WTC11 (cell line): ENCODE measurements around the gene GGCX. TPM values are rescaled to one million over a fixed set of nuclear protein-coding genes. Genes with fewer than 3 reads are reported as not detected.

Experiments used
- ATAC-seq: fragments of 200-7000 bp; cut with Tn5 transposase; 2 replicates; pipeline ENCODE4 v1.10.0; 2021; ENCODE audit warnings: mild to moderate bottlenecking, moderate library complexity
- CTCF ChIA-PET: fragments of 300-600 bp; sonication (Branson Sonifier 250); formaldehyde crosslinking; loops from one replicate; lab custom pipeline; 2021; ENCODE audit warnings: antibody characterized with exemption; lab: Charles Lee
- POLR2A ChIA-PET: fragments of 350-600 bp; sonication (Branson Sonifier 250); formaldehyde crosslinking; loops from one replicate; lab custom pipeline; 2021; ENCODE audit warnings: antibody characterized with exemption; lab: Charles Lee
- DNase-seq: peaks from one replicate; pipeline ENCODE4 v3.0.0; 2021; ENCODE audit warnings: low spot score
- H3K27ac Mint-ChIP-seq: 2 replicates; pipeline ENCODE4 v1.8.0; 2021; ENCODE audit warnings: mixed read lengths
- H3K27me3 Mint-ChIP-seq: 2 replicates; pipeline ENCODE4 v1.8.0; 2021; ENCODE audit warnings: low read depth, mild to moderate bottlenecking, moderate library complexity, mixed read lengths
- H3K36me3 Mint-ChIP-seq: 2 replicates; pipeline ENCODE4 v1.8.0; 2021; ENCODE audit warnings: mixed read lengths
- H3K4me1 Mint-ChIP-seq: 2 replicates; pipeline ENCODE4 v1.8.0; 2022; ENCODE audit warnings: mixed read lengths
- H3K4me3 Mint-ChIP-seq: 2 replicates; pipeline ENCODE4 v1.8.0; 2021; ENCODE audit warnings: mild to moderate bottlenecking, moderate library complexity, mixed read lengths
- H3K9me3 Mint-ChIP-seq: 2 replicates; pipeline ENCODE4 v1.8.0; 2021; ENCODE audit warnings: mixed read lengths
- CREM ChIP-seq: sonication (generic); formaldehyde crosslinking; IDR thresholded peaks from 2 replicates; pipeline ENCODE4 v1.8.1; 2022; ENCODE audit warnings: mild to moderate bottlenecking, missing genetic modification reagents, moderate library complexity
- IRF2 ChIP-seq: sonication (generic); formaldehyde crosslinking; IDR thresholded peaks from 2 replicates; pipeline ENCODE4 v1.8.0; 2022; ENCODE audit warnings: low read depth, missing genetic modification reagents, borderline replicate concordance
- SMAD4 ChIP-seq: sonication (generic); formaldehyde crosslinking; IDR thresholded peaks from 2 replicates; pipeline ENCODE4 v1.8.0; 2022; ENCODE audit warnings: mild to moderate bottlenecking, missing genetic modification reagents
- ZNF317 ChIP-seq: sonication (generic); formaldehyde crosslinking; IDR thresholded peaks from 2 replicates; pipeline ENCODE4 v1.8.1; 2023; ENCODE audit warnings: low read depth, mild to moderate bottlenecking, moderate library complexity, missing genetic modification reagents, borderline replicate concordance
- total RNA-seq: library from RNA; stranded (reverse); gene quantifications from 3 replicates; pipeline ENCODE4 v1.2.3, GENCODE V29; 2021
- TF ChIP-seq, protein P1 (sequence below): sonication (generic); formaldehyde crosslinking; IDR thresholded peaks from 2 replicates; pipeline ENCODE4 v1.8.1; 2023; ENCODE audit warnings: mild to moderate bottlenecking, missing genetic modification reagents, moderate library complexity
- TF ChIP-seq, protein P2 (sequence below): fragments of 200-600 bp; IDR thresholded peaks from 2 replicates; pipeline ENCODE4 v1.8.0; 2022; ENCODE audit warnings: antibody characterized with exemption
- TF ChIP-seq, protein P3 (sequence below): fragments of 250-450 bp; sonication (Bioruptor Pico); conservative IDR thresholded peaks from 2 replicates; pipeline ENCODE4 v1.9.0; 2021; ENCODE audit warnings: mild to moderate bottlenecking
- TF ChIP-seq, protein P4 (sequence below): sonication (generic); formaldehyde crosslinking; IDR thresholded peaks from 2 replicates; pipeline ENCODE4 v1.8.0; 2022; ENCODE audit warnings: mild to moderate bottlenecking, missing genetic modification reagents
- TF ChIP-seq, protein P5 (sequence below): sonication (generic); formaldehyde crosslinking; IDR thresholded peaks from 2 replicates; pipeline ENCODE4 v1.8.1; 2023; ENCODE audit warnings: mild to moderate bottlenecking, moderate library complexity, missing genetic modification reagents
- TF ChIP-seq, protein P6 (sequence below): sonication (generic); formaldehyde crosslinking; IDR thresholded peaks from 2 replicates; pipeline ENCODE4 v1.8.1; 2023; ENCODE audit warnings: mild to moderate bottlenecking, missing genetic modification reagents
- TF ChIP-seq, protein P7 (sequence below): fragments of 250-450 bp; sonication (Bioruptor Pico); IDR thresholded peaks from 2 replicates; pipeline ENCODE4 v2.1.2; 2022; ENCODE audit warnings: mild to moderate bottlenecking, moderate library complexity

GGCX gene
- total RNA-seq, 1 experiment from 2014 or later = 40.9 TPM

DNA sequence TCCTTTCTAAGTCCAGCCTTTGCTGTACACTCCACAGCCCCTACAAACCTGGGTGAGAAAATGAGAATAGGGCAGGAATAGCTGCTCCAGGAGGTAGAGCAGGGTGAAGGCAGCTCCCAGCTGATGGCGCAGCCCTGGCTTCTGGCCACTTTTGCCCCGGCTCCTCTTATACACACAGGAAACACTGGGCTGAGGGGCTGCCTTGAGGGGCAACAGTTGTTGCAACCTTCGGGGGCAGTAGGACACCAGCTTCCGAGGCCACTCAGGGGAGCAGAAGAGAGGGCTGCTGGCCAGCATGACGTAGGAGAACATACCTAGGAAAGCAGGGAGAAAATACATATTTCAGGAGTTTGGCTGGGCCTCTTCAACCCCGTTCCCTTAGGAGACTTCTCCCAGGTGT lies 8.1 kb downstream of the GGCX start:
- Mint-ChIP-seq H3K27ac (no peak overlapping the region), H3K27me3 (no peaks in the 10 kb centered on the region), H3K36me3 (peaks cover 45% of the 10 kb centered on the region), H3K4me3 (no peak overlapping the region), H3K4me1 (peaks cover 5% of the 10 kb centered on the region), H3K9me3 (no peaks in the 10 kb centered on the region)
- no peak for ATAC-seq
- CTCF ChIA-PET = interaction anchor here (1.7 to 4.5 kb wide), 2 partner anchors 24 to 133 kb away, joined by 12 to 106 read pairs; partner anchors contain the start of genes SH2D6 and VAMP8
- TF ChIP-seq, protein P1, sequence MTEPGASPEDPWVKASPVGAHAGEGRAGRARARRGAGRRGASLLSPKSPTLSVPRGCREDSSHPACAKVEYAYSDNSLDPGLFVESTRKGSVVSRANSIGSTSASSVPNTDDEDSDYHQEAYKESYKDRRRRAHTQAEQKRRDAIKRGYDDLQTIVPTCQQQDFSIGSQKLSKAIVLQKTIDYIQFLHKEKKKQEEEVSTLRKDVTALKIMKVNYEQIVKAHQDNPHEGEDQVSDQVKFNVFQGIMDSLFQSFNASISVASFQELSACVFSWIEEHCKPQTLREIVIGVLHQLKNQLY = no peak
- TF ChIP-seq SMAD4 (CRISPR knock-in tag) = no peak
- POLR2A ChIA-PET = interaction anchor here (2.4 kb wide), 1 partner anchor 14 kb away, joined by 17 read pairs; the partner anchor contains the start of gene MAT2A
- no peak for DNase-seq

DNA sequence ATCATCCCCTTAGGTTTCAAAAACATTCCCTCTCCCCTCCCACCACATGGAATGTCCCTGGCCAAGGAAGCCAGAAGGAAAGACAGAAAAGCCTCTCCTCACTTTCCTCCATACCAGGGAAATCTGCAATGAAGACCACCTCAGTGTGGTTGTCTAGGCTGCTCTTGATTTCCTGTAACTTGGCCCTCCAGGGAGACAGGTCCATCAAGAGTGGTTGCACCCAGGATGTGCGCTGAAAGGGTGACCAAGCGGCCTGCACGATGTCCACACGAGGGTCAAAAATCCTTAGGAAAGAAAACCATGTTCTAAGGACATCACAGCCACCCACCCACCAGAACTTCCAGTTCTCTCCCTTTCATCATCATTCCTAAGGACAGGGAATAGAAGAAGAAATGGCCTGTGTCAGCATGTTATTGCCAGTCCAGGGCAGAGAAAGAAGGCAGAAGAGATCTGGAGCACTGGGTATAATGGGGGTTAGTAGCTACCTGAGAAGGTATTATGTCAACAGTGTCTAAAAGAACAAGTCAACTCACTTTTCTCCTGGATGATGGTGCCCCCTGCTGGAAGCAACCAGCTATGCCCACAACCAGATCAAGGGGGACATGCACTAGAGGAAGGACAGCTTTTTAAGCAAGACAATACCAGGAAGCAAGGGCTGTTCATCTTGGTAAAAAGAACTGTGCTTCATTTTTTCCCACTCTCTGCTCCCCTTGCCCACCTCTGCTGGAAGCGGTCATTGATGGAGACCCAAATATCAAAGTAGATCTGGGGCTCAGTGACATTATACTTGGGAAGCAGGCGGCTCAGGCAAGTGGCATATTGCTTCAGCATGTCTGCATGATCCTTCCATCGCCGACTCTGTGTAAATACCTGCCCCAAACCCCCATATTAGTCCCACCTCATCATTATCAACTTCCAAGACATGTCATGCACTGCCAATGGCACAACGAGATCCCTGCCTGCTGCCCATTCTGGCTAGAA lies 9.3 kb downstream of the GGCX start:
- Mint-ChIP-seq H3K36me3 (peaks cover 41% of the 10 kb centered on the region), H3K4me3 (no peak overlapping the region), H3K9me3 (no peaks in the 10 kb centered on the region), H3K27me3 (no peaks in the 10 kb centered on the region), H3K4me1 (peaks cover 5% of the 10 kb centered on the region), H3K27ac (no peak overlapping the region)
- ATAC-seq (peak; percentile 77), DNase-seq (peak; percentile 91)
- ChIA-PET CTCF (interaction anchor here (0.6 to 4.5 kb wide), 49 partner anchors 8 to 485 kb away, joined by 3 to 106 read pairs (median 4); partner anchors contain the start of genes C2orf68, ELMOD3, GGCX and MAT2A), POLR2A (interaction anchor here (0.5 to 2.4 kb wide), 7 partner anchors 9 to 131 kb away, joined by 3 to 17 read pairs (median 4); partner anchors contain the start of genes GGCX and MAT2A)
- TF ChIP-seq, protein P2, sequence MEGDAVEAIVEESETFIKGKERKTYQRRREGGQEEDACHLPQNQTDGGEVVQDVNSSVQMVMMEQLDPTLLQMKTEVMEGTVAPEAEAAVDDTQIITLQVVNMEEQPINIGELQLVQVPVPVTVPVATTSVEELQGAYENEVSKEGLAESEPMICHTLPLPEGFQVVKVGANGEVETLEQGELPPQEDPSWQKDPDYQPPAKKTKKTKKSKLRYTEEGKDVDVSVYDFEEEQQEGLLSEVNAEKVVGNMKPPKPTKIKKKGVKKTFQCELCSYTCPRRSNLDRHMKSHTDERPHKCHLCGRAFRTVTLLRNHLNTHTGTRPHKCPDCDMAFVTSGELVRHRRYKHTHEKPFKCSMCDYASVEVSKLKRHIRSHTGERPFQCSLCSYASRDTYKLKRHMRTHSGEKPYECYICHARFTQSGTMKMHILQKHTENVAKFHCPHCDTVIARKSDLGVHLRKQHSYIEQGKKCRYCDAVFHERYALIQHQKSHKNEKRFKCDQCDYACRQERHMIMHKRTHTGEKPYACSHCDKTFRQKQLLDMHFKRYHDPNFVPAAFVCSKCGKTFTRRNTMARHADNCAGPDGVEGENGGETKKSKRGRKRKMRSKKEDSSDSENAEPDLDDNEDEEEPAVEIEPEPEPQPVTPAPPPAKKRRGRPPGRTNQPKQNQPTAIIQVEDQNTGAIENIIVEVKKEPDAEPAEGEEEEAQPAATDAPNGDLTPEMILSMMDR = peak; percentile 88
- TF ChIP-seq IRF2 (CRISPR knock-in tag) = no peak

DNA sequence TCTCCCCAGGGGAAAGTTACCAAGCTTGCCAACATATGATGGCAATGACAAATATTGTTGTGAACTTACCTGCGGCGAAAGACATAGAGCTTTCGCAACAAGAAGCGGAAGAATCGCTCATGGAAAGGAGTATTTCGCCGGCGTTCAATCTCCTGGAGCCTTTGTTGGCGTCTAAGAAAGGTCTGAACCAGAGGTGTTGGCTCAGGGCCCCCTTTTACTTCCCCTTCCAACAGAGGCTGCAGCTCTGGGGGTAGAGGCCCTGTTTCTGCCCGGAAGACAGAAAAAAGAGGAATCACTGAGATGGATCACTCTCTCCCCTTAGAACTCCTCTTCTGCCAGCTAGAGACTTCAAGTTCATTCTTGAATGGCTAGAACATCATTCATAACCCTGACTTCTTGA lies 10.8 kb downstream of the GGCX start:
- ATAC-seq (no peak), DNase-seq (no peak)
- ChIA-PET CTCF (interaction anchor here (1.0 to 4.5 kb wide), 5 partner anchors 10 to 158 kb away, joined by 3 to 106 read pairs (median 26); partner anchors contain the start of genes GGCX, MAT2A and SH2D6), POLR2A (interaction anchor here (1.0 to 1.3 kb wide), 3 partner anchors 11 to 24 kb away, joined by 5 read pairs; partner anchors contain the start of gene MAT2A)
- Mint-ChIP-seq H3K27ac (no peak overlapping the region), H3K36me3 (peaks cover 46% of the 10 kb centered on the region), H3K9me3 (no peaks in the 10 kb centered on the region), H3K4me1 (peaks cover 5% of the 10 kb centered on the region), H3K4me3 (no peak overlapping the region), H3K27me3 (no peaks in the 10 kb centered on the region)
- TF ChIP-seq, protein P3, sequence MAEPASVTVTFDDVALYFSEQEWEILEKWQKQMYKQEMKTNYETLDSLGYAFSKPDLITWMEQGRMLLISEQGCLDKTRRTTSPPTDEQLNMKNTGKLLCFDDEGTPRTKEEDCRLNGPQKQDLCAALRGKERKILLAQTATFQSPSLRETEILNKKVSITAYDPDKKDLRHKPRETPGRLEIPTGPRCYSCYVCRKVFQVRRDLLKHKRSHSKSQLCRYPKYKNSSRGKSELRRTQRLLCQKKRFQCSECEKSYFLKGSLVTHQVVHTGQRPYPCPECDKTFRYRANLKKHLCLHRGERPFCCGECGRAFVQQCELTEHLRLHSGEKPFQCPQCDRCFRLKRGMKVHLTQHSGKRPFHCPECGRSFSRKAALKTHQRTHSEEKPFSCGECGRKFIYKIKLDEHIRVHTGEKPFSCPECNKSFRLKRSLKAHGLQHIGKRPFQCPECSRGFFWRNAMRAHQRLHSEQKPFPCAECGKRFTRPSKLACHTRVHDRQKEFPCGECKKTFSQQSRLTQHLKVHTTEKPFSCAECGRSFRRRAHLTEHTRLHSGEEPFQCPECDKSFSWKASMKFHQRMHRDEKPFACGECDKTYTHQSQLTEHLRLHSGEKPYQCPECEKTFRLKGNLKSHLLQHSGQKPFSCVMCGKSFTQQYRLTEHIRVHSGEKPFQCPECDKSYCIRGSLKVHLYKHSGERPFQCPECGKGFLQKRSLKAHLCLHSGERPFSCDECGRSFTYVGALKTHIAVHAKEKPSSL (CRISPR knock-in tag) = no peak
- TF ChIP-seq, protein P4, sequence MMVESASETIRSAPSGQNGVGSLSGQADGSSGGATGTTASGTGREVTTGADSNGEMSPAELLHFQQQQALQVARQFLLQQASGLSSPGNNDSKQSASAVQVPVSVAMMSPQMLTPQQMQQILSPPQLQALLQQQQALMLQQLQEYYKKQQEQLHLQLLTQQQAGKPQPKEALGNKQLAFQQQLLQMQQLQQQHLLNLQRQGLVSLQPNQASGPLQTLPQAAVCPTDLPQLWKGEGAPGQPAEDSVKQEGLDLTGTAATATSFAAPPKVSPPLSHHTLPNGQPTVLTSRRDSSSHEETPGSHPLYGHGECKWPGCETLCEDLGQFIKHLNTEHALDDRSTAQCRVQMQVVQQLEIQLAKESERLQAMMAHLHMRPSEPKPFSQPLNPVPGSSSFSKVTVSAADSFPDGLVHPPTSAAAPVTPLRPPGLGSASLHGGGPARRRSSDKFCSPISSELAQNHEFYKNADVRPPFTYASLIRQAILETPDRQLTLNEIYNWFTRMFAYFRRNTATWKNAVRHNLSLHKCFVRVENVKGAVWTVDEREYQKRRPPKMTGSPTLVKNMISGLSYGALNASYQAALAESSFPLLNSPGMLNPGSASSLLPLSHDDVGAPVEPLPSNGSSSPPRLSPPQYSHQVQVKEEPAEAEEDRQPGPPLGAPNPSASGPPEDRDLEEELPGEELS (CRISPR knock-in tag) = no peak
- TF ChIP-seq ZNF317 = no peak
- TF ChIP-seq, protein P5, sequence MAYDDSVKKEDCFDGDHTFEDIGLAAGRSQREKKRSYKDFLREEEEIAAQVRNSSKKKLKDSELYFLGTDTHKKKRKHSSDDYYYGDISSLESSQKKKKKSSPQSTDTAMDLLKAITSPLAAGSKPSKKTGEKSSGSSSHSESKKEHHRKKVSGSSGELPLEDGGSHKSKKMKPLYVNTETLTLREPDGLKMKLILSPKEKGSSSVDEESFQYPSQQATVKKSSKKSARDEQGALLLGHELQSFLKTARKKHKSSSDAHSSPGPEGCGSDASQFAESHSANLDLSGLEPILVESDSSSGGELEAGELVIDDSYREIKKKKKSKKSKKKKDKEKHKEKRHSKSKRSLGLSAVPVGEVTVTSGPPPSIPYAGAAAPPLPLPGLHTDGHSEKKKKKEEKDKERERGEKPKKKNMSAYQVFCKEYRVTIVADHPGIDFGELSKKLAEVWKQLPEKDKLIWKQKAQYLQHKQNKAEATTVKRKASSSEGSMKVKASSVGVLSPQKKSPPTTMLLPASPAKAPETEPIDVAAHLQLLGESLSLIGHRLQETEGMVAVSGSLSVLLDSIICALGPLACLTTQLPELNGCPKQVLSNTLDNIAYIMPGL (CRISPR knock-in tag) = no peak
- TF ChIP-seq CREM (CRISPR knock-in tag) = no peak
- TF ChIP-seq, protein P6, sequence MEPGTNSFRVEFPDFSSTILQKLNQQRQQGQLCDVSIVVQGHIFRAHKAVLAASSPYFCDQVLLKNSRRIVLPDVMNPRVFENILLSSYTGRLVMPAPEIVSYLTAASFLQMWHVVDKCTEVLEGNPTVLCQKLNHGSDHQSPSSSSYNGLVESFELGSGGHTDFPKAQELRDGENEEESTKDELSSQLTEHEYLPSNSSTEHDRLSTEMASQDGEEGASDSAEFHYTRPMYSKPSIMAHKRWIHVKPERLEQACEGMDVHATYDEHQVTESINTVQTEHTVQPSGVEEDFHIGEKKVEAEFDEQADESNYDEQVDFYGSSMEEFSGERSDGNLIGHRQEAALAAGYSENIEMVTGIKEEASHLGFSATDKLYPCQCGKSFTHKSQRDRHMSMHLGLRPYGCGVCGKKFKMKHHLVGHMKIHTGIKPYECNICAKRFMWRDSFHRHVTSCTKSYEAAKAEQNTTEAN (CRISPR knock-in tag) = no peak
- TF ChIP-seq, protein P7, sequence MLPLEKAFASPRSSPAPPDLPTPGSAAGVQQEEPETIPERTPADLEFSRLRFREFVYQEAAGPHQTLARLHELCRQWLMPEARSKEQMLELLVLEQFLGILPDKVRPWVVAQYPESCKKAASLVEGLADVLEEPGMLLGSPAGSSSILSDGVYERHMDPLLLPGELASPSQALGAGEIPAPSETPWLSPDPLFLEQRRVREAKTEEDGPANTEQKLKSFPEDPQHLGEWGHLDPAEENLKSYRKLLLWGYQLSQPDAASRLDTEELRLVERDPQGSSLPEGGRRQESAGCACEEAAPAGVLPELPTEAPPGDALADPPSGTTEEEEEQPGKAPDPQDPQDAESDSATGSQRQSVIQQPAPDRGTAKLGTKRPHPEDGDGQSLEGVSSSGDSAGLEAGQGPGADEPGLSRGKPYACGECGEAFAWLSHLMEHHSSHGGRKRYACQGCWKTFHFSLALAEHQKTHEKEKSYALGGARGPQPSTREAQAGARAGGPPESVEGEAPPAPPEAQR (CRISPR knock-in tag) = no peak
